PC-3 (cell line): Measurements from ENCODE around the gene FUT6. TPM values are rescaled to one million over a fixed set of nuclear protein-coding genes. Genes with fewer than 3 reads are reported as not detected.
A peak's percentile ranks its signal among the peaks of the same experiment; 100 is the strongest.

Experiments
- ATAC-seq: fragments of 200-7000 bp; cut with Tn5 transposase; 2 replicates; pipeline ENCODE4 v1.9.1; 2020; ENCODE audit warnings: mild to moderate bottlenecking, moderate library complexity
- BruUV-seq: library from RNA; stranded (reverse); fragments of 400-500 nt; replicated peaks from 2 replicates; lab custom pipeline; 2021; lab: Mats Ljungman, UMichigan
- CTCF ChIA-PET: fragments of 300-600 bp; sonication (Branson Sonifier 250); formaldehyde crosslinking; loops from one replicate; lab custom pipeline; 2022; ENCODE audit warnings: antibody characterized with exemption; lab: Charles Lee
- POLR2A ChIA-PET: fragments of 300-600 bp; sonication (Branson Sonifier 250); formaldehyde crosslinking; loops from one replicate; lab custom pipeline; 2022; ENCODE audit warnings: antibody characterized with exemption; ENCODE audit not compliant: unreplicated experiment; lab: Charles Lee
- DNase-seq: peaks from one replicate; pipeline ENCODE4 v3.0.0-alpha.2; 2015
- H2AFZ ChIP-seq: fragments of 300-600 bp; sonication (generic); 2 replicates; pipeline ENCODE4 v1.6.0; 2016; ENCODE audit warnings: antibody characterized with exemption, low read length
- H3F3A ChIP-seq: fragments of 300-600 bp; sonication (generic); one replicate; pipeline ENCODE4 v1.6.0; 2017; ENCODE audit warnings: antibody characterized with exemption, low read length, control low read depth, mild to moderate bottlenecking; ENCODE audit not compliant: unreplicated experiment
- H3K27ac ChIP-seq: fragments of 300-600 bp; sonication (generic); 2 replicates; pipeline ENCODE4 v1.5.1; 2016; ENCODE audit warnings: mild to moderate bottlenecking, low read length
- H3K27me3 ChIP-seq: fragments of 300-600 bp; sonication (generic); 2 replicates; pipeline ENCODE4 v1.6.1; 2016; ENCODE audit warnings: low read length, mixed read lengths
- H3K36me3 ChIP-seq: fragments of 300-600 bp; sonication (generic); 2 replicates; pipeline ENCODE4 v1.6.1; 2016; ENCODE audit warnings: low read depth, mixed run types, low read length, mixed read lengths
- H3K4me1 ChIP-seq: fragments of 300-600 bp; sonication (generic); 2 replicates; pipeline ENCODE4 v1.5.1; 2016; ENCODE audit warnings: low read length; ENCODE audit not compliant: insufficient read depth
- H3K4me2 ChIP-seq: fragments of 300-600 bp; sonication (generic); 2 replicates; pipeline ENCODE4 v1.6.0; 2016; ENCODE audit warnings: low read length
- H3K4me3 ChIP-seq: fragments of 300-600 bp; sonication (generic); 2 replicates; pipeline ENCODE4 v1.5.1; 2016; ENCODE audit warnings: mild to moderate bottlenecking, low read length, mixed read lengths
- H3K79me2 ChIP-seq: fragments of 300-600 bp; sonication (generic); 2 replicates; pipeline ENCODE4 v1.6.1; 2017; ENCODE audit warnings: low read length, mixed read lengths
- H3K9ac ChIP-seq: fragments of 300-600 bp; sonication (generic); 2 replicates; pipeline ENCODE4 v1.6.0; 2016; ENCODE audit warnings: mild to moderate bottlenecking, low read length
- H3K9me2 ChIP-seq: fragments of 300-600 bp; sonication (generic); replicated peaks from 2 replicates; pipeline ENCODE4 v1.6.1; 2016; ENCODE audit warnings: mixed run types, low read length, mixed read lengths
- H3K9me3 ChIP-seq: fragments of 300-600 bp; sonication (generic); 2 replicates; pipeline ENCODE4 v1.6.1; 2016; ENCODE audit warnings: low read length, mixed read lengths
- H4K20me1 ChIP-seq: fragments of 300-600 bp; sonication (generic); 2 replicates; pipeline ENCODE4 v1.6.1; 2016; ENCODE audit warnings: low read length, mixed read lengths
- EZH2 ChIP-seq: fragments of 300-600 bp; sonication (generic); IDR thresholded peaks from one replicate; pipeline ENCODE4 v1.6.1; 2017; ENCODE audit warnings: antibody characterized with exemption, mild to moderate bottlenecking, low read length; ENCODE audit not compliant: unreplicated experiment
- EZH2phosphoT487 ChIP-seq: fragments of 300-600 bp; sonication (generic); IDR thresholded peaks from 2 replicates; pipeline ENCODE4 v1.6.1; 2018; ENCODE audit warnings: mild to moderate bottlenecking, antibody characterized with exemption, low read length, borderline replicate concordance
- intact Hi-C: fragments of 100-400 bp; cut with micrococcal nuclease; formaldehyde crosslinking; loops from 2 replicates; pipeline ENCODE4 v1.9.0; 2023
- total RNA-seq: library from RNA; depleted of rRNA; stranded (reverse); fragments of >200 nt; gene quantifications from 2 replicates; pipeline ENCODE4 v1.2.3, GENCODE V29; 2014
- TF ChIP-seq, protein P1 (sequence below): fragments of 300-600 bp; sonication (generic); conservative IDR thresholded peaks from 2 replicates; pipeline ENCODE4 v1.5.1; 2017; ENCODE audit warnings: antibody characterized with exemption, low read depth, mild to moderate bottlenecking, low read length

The FUT6 gene
- total RNA-seq, 1 experiment from 2014 or later = 0.69 TPM

DNA sequence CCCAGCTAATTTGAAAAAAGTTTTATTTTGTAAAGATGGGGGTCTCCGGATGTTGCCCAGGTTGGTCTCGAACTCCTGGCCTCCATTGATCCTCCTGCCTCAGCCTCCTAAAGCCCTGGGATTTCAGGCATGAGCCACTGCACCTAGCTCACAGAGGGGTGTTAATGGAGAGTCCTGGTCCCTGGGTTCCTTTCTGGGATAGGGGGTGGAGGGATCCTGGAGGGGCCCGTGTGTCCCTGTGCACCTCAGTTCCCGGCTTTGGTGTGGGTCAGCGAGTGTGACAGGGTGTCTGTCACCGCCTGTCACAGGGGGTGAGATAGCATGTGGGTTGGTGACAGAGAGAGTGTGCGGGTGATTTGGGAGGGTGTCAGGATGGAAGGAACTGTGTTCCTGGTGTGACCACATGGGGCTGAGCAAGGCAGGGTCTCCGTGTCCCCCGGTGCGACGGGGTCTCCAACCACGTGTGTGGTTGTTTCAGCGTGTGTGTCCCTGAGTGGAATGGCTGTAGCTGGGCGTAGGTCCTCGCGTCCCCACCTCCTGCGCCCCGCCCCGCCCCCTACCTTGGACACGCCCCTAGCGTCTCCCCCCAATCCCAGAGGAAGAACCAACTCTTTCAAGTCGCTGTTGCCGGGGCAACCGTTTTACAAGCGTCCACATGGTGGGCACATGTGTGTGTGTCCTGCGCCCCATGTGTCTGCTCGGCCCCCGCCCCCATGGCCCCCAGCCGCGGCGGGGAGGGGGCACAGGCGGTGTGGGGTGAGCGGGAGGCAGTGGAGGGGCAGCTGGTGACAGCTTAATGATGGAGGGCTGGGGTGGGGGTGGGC, 37.5 kb downstream of the FUT6 start:
- POLR2A ChIA-PET = no interaction called here
- no peaks in the 10 kb centered on the region for H3K27me3 ChIP-seq

DNA sequence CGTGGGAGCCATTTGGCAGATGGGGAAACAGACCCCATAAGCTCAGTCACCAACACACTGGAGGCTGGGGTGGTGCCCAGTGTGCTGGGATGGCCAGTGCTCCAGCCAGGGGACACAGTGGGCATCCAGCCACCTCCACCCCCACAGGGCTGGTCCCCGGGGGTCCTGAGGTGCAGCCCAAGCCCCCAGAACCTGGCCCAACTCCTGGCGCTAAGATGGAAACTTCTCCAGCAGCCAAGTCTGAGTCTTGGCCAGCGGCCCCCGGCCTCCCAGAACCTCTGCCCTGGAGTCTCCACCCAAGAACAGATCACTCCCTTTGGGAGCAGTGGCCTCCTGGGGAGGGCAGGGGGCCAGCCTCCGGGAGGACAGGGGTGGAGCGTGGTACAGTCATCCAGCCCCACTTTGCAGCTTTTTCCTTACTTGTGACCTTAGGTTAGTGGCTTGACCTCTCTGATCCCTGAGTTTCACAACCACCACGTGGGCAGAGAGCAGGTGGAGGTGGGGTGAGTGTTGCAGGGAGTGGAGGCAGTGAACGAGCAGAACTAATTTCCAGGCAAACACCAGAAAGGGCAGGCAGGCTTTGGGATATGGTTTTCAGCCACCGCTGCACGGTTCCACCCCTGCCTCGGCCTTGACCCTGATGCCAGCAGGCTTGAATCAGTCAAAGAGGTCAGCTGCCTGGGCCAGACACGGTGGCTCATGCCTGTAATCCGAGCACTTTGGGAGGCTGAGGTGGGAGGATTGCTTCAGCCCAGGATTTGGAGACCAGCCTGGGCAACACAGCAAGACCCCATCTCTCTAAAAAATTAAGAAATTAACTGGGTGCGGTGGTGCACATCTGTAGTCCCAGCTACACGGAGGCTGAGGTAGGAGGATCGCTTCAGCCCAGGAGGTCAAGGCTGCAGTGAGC, 38.9 kb downstream of the FUT6 start:
- Histone ChIP-seq H3K9me3 (no peaks in the 10 kb centered on the region), H3K27ac (no peak overlapping the region), H3K4me2 (no peak overlapping the region), H3K9ac (no peak overlapping the region), H3K27me3 (no peaks in the 10 kb centered on the region), H3K79me2 (no peaks in the 10 kb centered on the region), H3K4me1 (peaks cover 12% of the 10 kb centered on the region), H3K9me2 (no peaks in the 10 kb centered on the region), H3K4me3 (no peak overlapping the region), H3K36me3 (no peaks in the 10 kb centered on the region), H2AFZ (no peak overlapping the region), H3F3A (no peaks in the 10 kb centered on the region), H4K20me1 (no peaks in the 10 kb centered on the region)
- intact Hi-C loops = loop anchor here (5.0 kb wide), 1 partner anchor 222 kb away; no protein-coding TSS in a partner anchor
- DNase-seq (no peak), ATAC-seq (no peak)
- CTCF ChIA-PET = no interaction called here
- POLR2A ChIA-PET = no interaction called here
- BruUV-seq = no TSS peak
- TF ChIP-seq EZH2phosphoT487 (no peak), EZH2 (no peak)
- TF ChIP-seq, protein P1, sequence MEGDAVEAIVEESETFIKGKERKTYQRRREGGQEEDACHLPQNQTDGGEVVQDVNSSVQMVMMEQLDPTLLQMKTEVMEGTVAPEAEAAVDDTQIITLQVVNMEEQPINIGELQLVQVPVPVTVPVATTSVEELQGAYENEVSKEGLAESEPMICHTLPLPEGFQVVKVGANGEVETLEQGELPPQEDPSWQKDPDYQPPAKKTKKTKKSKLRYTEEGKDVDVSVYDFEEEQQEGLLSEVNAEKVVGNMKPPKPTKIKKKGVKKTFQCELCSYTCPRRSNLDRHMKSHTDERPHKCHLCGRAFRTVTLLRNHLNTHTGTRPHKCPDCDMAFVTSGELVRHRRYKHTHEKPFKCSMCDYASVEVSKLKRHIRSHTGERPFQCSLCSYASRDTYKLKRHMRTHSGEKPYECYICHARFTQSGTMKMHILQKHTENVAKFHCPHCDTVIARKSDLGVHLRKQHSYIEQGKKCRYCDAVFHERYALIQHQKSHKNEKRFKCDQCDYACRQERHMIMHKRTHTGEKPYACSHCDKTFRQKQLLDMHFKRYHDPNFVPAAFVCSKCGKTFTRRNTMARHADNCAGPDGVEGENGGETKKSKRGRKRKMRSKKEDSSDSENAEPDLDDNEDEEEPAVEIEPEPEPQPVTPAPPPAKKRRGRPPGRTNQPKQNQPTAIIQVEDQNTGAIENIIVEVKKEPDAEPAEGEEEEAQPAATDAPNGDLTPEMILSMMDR = no peak

More for the DNA sequence above, 37.5 kb downstream of the FUT6 start:
- Histone ChIP-seq H3F3A (no peaks in the 10 kb centered on the region), H3K4me1 (peaks cover 12% of the 10 kb centered on the region), H3K36me3 (no peaks in the 10 kb centered on the region), H3K79me2 (no peaks in the 10 kb centered on the region), H3K4me2 (peak overlapping the region; percentile 15; the same call in 1 of the 2 replicates), H3K4me3 (no peak overlapping the region), H4K20me1 (no peaks in the 10 kb centered on the region), H3K9ac (no peak overlapping the region), H3K27ac (no peak overlapping the region), H3K9me2 (no peaks in the 10 kb centered on the region), H3K9me3 (no peaks in the 10 kb centered on the region), H2AFZ (peak overlapping the region; percentile 37; the same call in 1 of the 2 replicates)
- no peak for TF ChIP-seq EZH2phosphoT487
- TF ChIP-seq, protein P1 = no peak
- TF ChIP-seq EZH2 = no peak
- ATAC-seq = no peak
- DNase-seq = no peak
- BruUV-seq = no TSS peak
- CTCF ChIA-PET = interaction anchor here (0.6 kb wide), 1 partner anchor 1812 kb away, joined by 7 read pairs; no protein-coding TSS in a partner anchor
- intact Hi-C loops = loop anchor here (5.0 kb wide), 1 partner anchor 220 kb away; no protein-coding TSS in a partner anchor
